K562 (cell line): ENCODE measurements around the gene LIMCH1. TPM values are rescaled to one million over a fixed set of nuclear protein-coding genes. Genes with fewer than 3 reads are reported as not detected.

ENCODE experiments used
- ATAC-seq: fragments of 200-7000 bp; cut with Tn5 transposase; 3 replicates; pipeline ENCODE4 v1.9.1; 2020; ENCODE audit warnings: moderate library complexity
- BruUV-seq: library from RNA; stranded (reverse); fragments of 400-500 nt; replicated peaks from 2 replicates; lab custom pipeline; 2021; lab: Mats Ljungman, UMichigan
- CTCF ChIA-PET: fragments of 300-600 bp; formaldehyde crosslinking; extraction: SDS; loops from one replicate; lab custom pipeline; 2021; ENCODE audit warnings: low intra/inter-chr PET ratio; lab: Yijun Ruan, JAX
- POLR2A ChIA-PET: fragments of 300-600, 350-650 bp; sonication (Branson Sonifier 250); formaldehyde crosslinking; extraction: SDS; loops from one replicate; lab custom pipeline; 2021; ENCODE audit warnings: antibody characterized with exemption, inconsistent platforms; lab: Yijun Ruan, JAX
- DNase-seq, 4 experiments: peaks; one replicate each; pipeline versions ENCODE4 v3.0.0 to v3.0.0-alpha.2; 2011 to 2018; ENCODE audit warnings: low spot score in 3 of 4, mixed read lengths in 3 of 4; ENCODE audit errors: extremely low read depth in 1 of 4
- FAIRE-seq: peaks from 2 replicates; lab custom pipeline; 2011; peaks lifted over from hg19 to GRCh38; lab: Jason Lieb, UNC
- H2AFZ ChIP-seq: 2 replicates; pipeline ENCODE4 v1.6.0; 2011; ENCODE audit warnings: low read depth, low read length, control low read depth, inconsistent platforms
- H3K27ac ChIP-seq: fragments of 200-600 bp; 3 replicates; pipeline ENCODE4 v1.8.0; 2011; ENCODE audit warnings: low read depth, mild to moderate bottlenecking, control low read depth, inconsistent platforms, low read length, moderate library complexity, mixed read lengths; ENCODE audit errors: extremely low read depth
- H3K27me3 ChIP-seq, 2 experiments: fragments of 300-600 bp in 1 of 2; 2 replicates in 1 of 2; 3 replicates in 1 of 2; pipeline versions ENCODE4 v1.6.0 to v1.8.0; 2011; ENCODE audit warnings: inconsistent platforms in 2 of 2, low read length in 2 of 2, mild to moderate bottlenecking in 1 of 2, mixed read lengths in 1 of 2, moderate library complexity in 1 of 2; ENCODE audit not compliant: control insufficient read depth in 2 of 2, insufficient read depth in 2 of 2
- H3K36me3 ChIP-seq: fragments of 300-600 bp; 3 replicates; pipeline ENCODE4 v1.8.0; 2011; ENCODE audit warnings: mild to moderate bottlenecking, low read length, inconsistent platforms; ENCODE audit not compliant: control insufficient read depth, insufficient read depth
- H3K4me1 ChIP-seq, 2 experiments: fragments of 200-600 bp in 1 of 2; replicated peaks in 1 of 2; 2 replicates in 1 of 2; 3 replicates in 1 of 2; pipeline versions ENCODE4 v1.5.1 to v1.8.0; 2011; ENCODE audit warnings: inconsistent platforms in 2 of 2, low read length in 2 of 2, mild to moderate bottlenecking in 1 of 2, mixed read lengths in 1 of 2, moderate library complexity in 1 of 2; ENCODE audit not compliant: control insufficient read depth in 2 of 2, insufficient read depth in 2 of 2
- H3K4me2 ChIP-seq: 2 replicates; pipeline ENCODE4 v1.6.1; 2011; ENCODE audit warnings: low read length, control low read depth, inconsistent platforms, mixed read lengths; ENCODE audit not compliant: insufficient read depth
- H3K4me3 ChIP-seq: fragments of 200-600 bp; sonication (generic), shearing (Covaris generic); 2 replicates; pipeline ENCODE4 v1.5.1; 2016; ENCODE audit warnings: control low read depth, inconsistent platforms
- H3K79me2 ChIP-seq: fragments of 200-600 bp; 3 replicates; pipeline ENCODE4 v1.8.0; 2011; ENCODE audit warnings: low read length, inconsistent platforms; ENCODE audit not compliant: control insufficient read depth, insufficient read depth
- H3K9ac ChIP-seq, 2 experiments: 2 replicates each; pipeline versions ENCODE4 v1.6.0 to v1.6.1; 2011; ENCODE audit warnings: low read depth in 2 of 2, low read length in 2 of 2, control low read depth in 1 of 2, inconsistent platforms in 1 of 2, mild to moderate bottlenecking in 1 of 2, mixed read lengths in 1 of 2; ENCODE audit not compliant: insufficient read depth in 1 of 2
- H3K9me1 ChIP-seq: one replicate; pipeline ENCODE4 v1.6.0; 2011; ENCODE audit warnings: inconsistent platforms, mild to moderate bottlenecking, low read length, moderate library complexity; ENCODE audit not compliant: control insufficient read depth, insufficient read depth
- H3K9me3 ChIP-seq: replicated peaks from 2 replicates; pipeline ENCODE4 v1.5.1; 2011; ENCODE audit warnings: low read depth, low read length, inconsistent platforms; ENCODE audit not compliant: control insufficient read depth, insufficient read depth
- H4K20me1 ChIP-seq: replicated peaks from 2 replicates; pipeline ENCODE4 v1.6.1; 2011; ENCODE audit warnings: low read length, inconsistent platforms, mixed read lengths; ENCODE audit not compliant: control insufficient read depth, insufficient read depth
- AFF4 ChIP-seq: sonication (generic); formaldehyde crosslinking; IDR thresholded peaks from 2 replicates; pipeline ENCODE4 v1.8.0; 2023; ENCODE audit warnings: mild to moderate bottlenecking, missing genetic modification reagents
- ARID3B ChIP-seq: fragments of 250-450 bp; sonication (Bioruptor Pico); IDR thresholded peaks from 2 replicates; pipeline ENCODE4 v1.4.0; 2020; ENCODE audit warnings: borderline replicate concordance
- ATF7 ChIP-seq: fragments of 450-650 bp; IDR thresholded peaks from 2 replicates; pipeline ENCODE4 v1.7.1; 2014; ENCODE audit warnings: mild to moderate bottlenecking, moderate library complexity
- BRD9 ChIP-seq: fragments of 450-650 bp; IDR thresholded peaks from 2 replicates; pipeline ENCODE4 v1.6.1; 2018; ENCODE audit warnings: low read depth; ENCODE audit not compliant: partially characterized antibody
- ETV5 ChIP-seq: sonication (generic); formaldehyde crosslinking; IDR thresholded peaks from 2 replicates; pipeline ENCODE4 v1.4.0; 2020; ENCODE audit warnings: low read depth, mild to moderate bottlenecking, missing genetic modification reagents
- NKRF ChIP-seq: fragments of 450-650 bp; IDR thresholded peaks from 2 replicates; pipeline ENCODE4 v1.6.1; 2016; ENCODE audit warnings: borderline replicate concordance
- NR2C1 ChIP-seq, 2 experiments: fragments of 450-650 bp; IDR thresholded peaks; 2 replicates each; pipeline ENCODE4 v1.6.1; 2017; ENCODE audit warnings: mild to moderate bottlenecking in 2 of 2, antibody characterized with exemption in 1 of 2, inconsistent platforms in 1 of 2, missing compliant biosample characterization in 1 of 2, missing genetic modification characterization in 1 of 2
- NR2F6 ChIP-seq: fragments of 450-650 bp; formaldehyde crosslinking; IDR thresholded peaks from 2 replicates; pipeline ENCODE4 v1.4.0; 2020; ENCODE audit warnings: mild to moderate bottlenecking
- RBM15 ChIP-seq: fragments of 200-400 bp; formaldehyde crosslinking; IDR thresholded peaks from 2 replicates; pipeline ENCODE4 v1.6.1; 2018; ENCODE audit warnings: mild to moderate bottlenecking, low read length, moderate library complexity; ENCODE audit not compliant: insufficient read depth
- SNIP1 ChIP-seq: fragments of 450-650 bp; IDR thresholded peaks from 2 replicates; pipeline ENCODE4 v1.7.1; 2017; ENCODE audit warnings: low read depth, mild to moderate bottlenecking
- SNRNP70 ChIP-seq: fragments of 200-400 bp; formaldehyde crosslinking; optimal IDR thresholded peaks from 2 replicates; pipeline ENCODE3; 2017; ENCODE audit warnings: low read depth, low read length
- ZNF12 ChIP-seq: sonication (generic); formaldehyde crosslinking; IDR thresholded peaks from 2 replicates; pipeline ENCODE4 v1.4.0; 2020; ENCODE audit warnings: mild to moderate bottlenecking, missing genetic modification reagents
- ZNF699 ChIP-seq: fragments of 250-450 bp; sonication (Bioruptor Pico); IDR thresholded peaks from 2 replicates; pipeline ENCODE4 v1.8.0; 2021; ENCODE audit warnings: mild to moderate bottlenecking, moderate library complexity; ENCODE audit not compliant: insufficient replicate concordance
- ZNF778 ChIP-seq: fragments of 450-650 bp; formaldehyde crosslinking; IDR thresholded peaks from 2 replicates; pipeline ENCODE4 v1.4.0; 2020; ENCODE audit warnings: mild to moderate bottlenecking, moderate library complexity
- WGBS: fragments of 100-300 bp; shearing (Covaris generic); methylation state at CpG from one replicate; pipeline ENCODE4 v1.1.6; 2016; ENCODE audit warnings: low coverage, mixed read lengths; ENCODE audit not compliant: insufficient coverage; ENCODE audit errors: missing lambda C conversion rate; 5-methylcytosine and 5-hydroxymethylcytosine counted together
- in situ Hi-C: fragments of 300-500 bp; cut with MboI; formaldehyde crosslinking; loops from 4 replicates; pipeline ENCODE4 v1.15.0; 2018; ENCODE audit warnings: inconsistent platforms, mixed read lengths
- intact Hi-C: fragments of 100-400 bp; cut with micrococcal nuclease; formaldehyde crosslinking; loops from 2 replicates; pipeline ENCODE4 v1.14.2; 2022
- polyA plus RNA-seq, 8 experiments: library from polyadenylated mRNA; depleted of rRNA in 4 of 8; stranded (reverse) in 5 of 8; unstranded in 3 of 8; fragments of >200 nt; fragmentation: Nextera tagmentation in 2 of 8; fragmentation: Illumina TruSeq in 1 of 8; extraction: Ambion mirVana in 2 of 8; extraction: Trizol in 1 of 8; gene quantifications; 2 replicates each; pipeline versions ENCODE4 v1.2.1 to v1.2.3, GENCODE V29; 2011 to 2014; ENCODE audit warnings: inconsistent platforms in 1 of 8, missing spikeins in 1 of 8
- total RNA-seq, 7 experiments: library from RNA; depleted of rRNA in 6 of 7; stranded (reverse); fragments of >200 nt in 6 of 7; fragmentation: Illumina TruSeq in 2 of 7; extraction: Trizol in 2 of 7; gene quantifications; 2 replicates each; pipeline versions ENCODE4 v1.2.1 to v1.2.3, GENCODE V29; 2011 to 2021; ENCODE audit warnings: low replicate concordance in 1 of 7

The LIMCH1 gene
- total and polyA plus RNA-seq, 9 of the 15 experiments (the other 6 are each of a cell fraction or from before 2014, with no cell fraction given): 0.35 TPM; not detected in 8

- peaks cover 0 to 6% of the 10 kb centered on the region in 2 experiments; a peak in 3 of 5 replicates for H3K27me3 ChIP-seq
- intact Hi-C loops (no loop called here), in situ Hi-C loops (loop anchor here (10.0 kb wide), 1 partner anchor 372 kb away; no protein-coding TSS in a partner anchor)
- ChIA-PET POLR2A (interaction anchor here (0.8 kb wide), 1 partner anchor 12 kb away, joined by 3 read pairs; no protein-coding TSS in a partner anchor), CTCF (no interaction called here)
- H3K9me1 ChIP-seq: no peaks in the 10 kb centered on the region
- no peaks in the 10 kb centered on the region for H3K9me3 ChIP-seq
- WGBS: 0% methylated on average over 15 of the region's 15 CpGs
- no peaks in the 10 kb centered on the region for H3K4me1 ChIP-seq
- FAIRE-seq (no peak), DNase-seq (no peak), ATAC-seq (no peak)
- H3K9ac ChIP-seq: no peak overlapping the region
- BruUV-seq: no TSS peak
- no peaks in the 10 kb centered on the region for H4K20me1 ChIP-seq
- H2AFZ ChIP-seq: no peak overlapping the region
- no peak overlapping the region for H3K27ac ChIP-seq
- no peaks in the 10 kb centered on the region for H3K36me3 ChIP-seq
- no peaks in the 10 kb centered on the region for H3K79me2 ChIP-seq
- H3K4me2 ChIP-seq: no peak overlapping the region
- H3K4me3 ChIP-seq: no peak overlapping the region
- no peak for TF ChIP-seq ZNF778 (CRISPR knock-in tag)
- no peak for TF ChIP-seq ARID3B (CRISPR knock-in tag)
- TF ChIP-seq NR2F6 (CRISPR knock-in tag): no peak
- TF ChIP-seq RBM15: no peak
- no peak for TF ChIP-seq ZNF12 (CRISPR knock-in tag)
- TF ChIP-seq ZNF699 (CRISPR knock-in tag): no peak
- TF ChIP-seq BRD9: no peak
- no peak for TF ChIP-seq AFF4
- TF ChIP-seq SNRNP70: no peak
- no peak for TF ChIP-seq SNIP1
- TF ChIP-seq ETV5: no peak
- no peak for TF ChIP-seq NR2C1 (IDR thresholded peaks at IDR 0.05)
- no peak for TF ChIP-seq NR2C1 (tag; IDR thresholded peaks at IDR 0.05)
- no peak for TF ChIP-seq NKRF
- TF ChIP-seq ATF7: no peak
Observed at GRCh38 chr4:41656572-41657520, 118.9 kb downstream of the LIMCH1 start.
